GM19025 (cell line): ENCODE data around the gene RPH3AL.
"Not testable (repeated sequence)": the region's sequence is repeated elsewhere in the genome, so short reads cannot be mapped to it uniquely, and the experiment has no call there.

Experiments used
- ATAC-seq: cut with Tn5 transposase; IDR thresholded peaks from one replicate; pipeline ENCODE4 v1.9.1; 2021; ENCODE audit warnings: mild to moderate bottlenecking, low read depth, moderate library complexity; ENCODE audit not compliant: unreplicated experiment

Gene RPH3AL

DNA sequence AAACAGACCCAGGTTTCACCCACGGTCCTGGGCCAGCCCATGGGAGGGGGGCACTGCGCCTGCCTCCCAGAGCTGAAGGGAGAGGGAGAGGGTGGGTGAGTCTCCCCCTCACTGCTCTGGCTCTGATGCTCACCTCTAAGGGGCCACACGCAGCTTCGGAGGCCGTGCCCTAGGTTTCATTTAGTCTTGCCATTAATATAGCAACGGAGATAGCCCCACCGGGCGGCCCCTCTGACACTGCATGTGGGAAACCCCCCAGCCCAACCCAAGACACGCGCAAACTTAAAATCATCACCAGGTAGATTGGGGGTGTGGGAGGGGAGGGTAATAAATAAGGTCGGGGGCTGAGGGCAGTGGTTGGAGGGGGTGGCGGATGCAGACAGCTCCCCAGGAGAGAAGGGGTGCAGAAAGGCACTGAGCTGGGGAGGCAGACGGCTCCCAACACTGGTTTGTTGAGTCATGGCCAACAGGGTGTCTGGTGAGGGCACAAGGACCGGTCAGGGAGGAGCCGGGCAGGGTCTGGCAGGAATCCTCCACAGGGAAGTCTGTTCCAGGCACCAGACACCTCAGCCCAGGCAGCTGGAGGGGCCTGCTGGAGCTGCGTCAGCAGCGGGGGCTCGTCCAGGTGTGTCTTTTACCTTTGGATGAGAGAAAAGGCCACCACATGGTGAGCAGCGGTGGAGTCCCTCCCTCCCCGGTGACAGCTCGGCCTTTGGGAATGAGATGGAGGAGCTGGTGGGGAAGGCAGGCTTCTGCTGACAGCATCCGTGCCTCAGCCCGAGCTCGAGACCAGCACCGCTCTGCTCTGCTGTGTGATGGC, 139.1 kb downstream of the RPH3AL start:
- no peak for ATAC-seq

DNA sequence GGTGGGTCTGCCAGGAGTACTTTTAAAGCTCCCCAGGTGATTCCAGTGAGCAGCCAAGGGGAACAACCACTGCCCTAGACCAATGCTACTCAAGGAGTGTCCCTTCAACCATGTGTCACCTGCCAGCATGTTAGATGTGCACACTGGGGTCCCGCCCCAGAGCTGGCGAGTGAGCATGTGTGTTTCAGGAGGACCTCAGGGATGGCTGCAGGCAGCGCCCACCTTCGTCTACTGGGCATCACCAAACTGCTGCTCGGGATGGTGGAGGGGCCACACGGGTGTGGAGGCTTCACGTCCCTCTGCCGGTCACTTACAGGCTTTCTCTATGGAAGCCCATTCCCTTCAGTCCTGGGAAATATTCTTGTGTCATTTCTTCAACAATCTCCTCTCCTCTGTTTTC, 142.2 kb downstream of the RPH3AL start:
- no peak for ATAC-seq

DNA sequence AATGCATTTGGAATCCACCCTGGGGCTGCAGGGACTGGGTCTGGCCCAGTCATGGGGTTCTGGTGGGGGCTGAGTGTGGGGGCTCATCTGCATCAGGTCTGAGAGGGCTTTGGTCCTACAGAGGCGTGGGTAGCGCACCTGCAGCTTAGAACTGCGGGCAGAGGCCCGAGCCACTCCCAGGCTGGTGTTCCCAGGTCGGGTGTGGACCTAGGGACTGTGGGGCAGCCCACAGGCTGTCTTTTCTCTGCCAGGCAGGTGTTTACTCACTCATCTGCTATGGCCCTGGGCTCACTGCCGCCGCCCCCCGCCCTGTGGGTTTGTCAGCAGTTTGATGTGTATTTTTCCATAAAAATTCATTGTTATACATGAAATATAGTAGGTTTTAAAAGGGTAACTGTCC, 144.2 kb downstream of the RPH3AL start:
- ATAC-seq = no peak

DNA sequence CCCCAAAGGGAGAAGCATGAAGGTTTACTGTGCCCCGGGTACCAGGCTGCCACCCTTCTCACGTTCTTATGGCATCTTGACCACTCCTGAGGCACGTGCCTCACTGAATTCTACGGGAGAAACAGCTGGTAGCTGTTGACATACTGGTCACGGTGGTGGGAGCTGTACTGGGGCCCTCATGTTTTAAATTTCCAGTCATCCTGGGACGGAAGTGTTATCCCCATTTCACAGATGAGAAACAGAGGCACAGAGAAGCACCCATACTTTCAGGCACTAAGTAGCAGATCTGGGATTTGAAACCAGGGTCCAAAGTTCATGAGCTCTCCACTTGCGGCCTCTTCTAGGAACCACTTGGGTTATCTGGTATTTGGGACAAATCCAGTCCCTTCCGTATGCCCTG, 144.8 kb downstream of the RPH3AL start:
- ATAC-seq = no peak

DNA sequence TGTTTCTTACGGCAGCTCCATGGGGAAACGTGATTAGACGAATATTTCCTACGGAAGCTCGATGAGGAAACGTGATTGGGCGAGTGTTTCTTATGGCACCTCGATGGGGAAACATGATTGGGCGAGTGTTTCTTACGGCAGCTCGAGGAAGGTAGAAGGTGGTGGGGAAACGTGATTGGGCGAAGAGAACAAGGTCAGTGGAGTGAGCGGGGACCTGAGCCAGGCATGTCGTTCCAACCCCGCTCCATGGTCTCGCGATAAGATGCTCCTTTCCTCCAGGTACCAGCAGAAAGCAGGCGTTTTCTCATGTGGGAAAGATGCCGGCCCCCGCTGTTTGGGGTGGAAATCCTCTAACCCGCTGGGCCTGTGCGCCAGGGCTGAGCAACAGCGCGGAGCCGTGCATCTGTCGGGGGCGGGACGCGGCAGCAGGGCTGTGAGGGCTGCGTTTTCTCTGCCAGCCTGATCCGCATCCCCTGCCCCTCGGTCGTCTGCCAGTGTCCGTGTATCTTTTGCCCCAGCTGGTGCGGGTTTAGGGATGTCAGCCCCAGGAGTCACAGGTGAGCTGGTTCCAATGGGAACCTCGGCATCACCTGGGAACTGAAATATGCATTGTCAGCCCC, 145.6 kb downstream of the RPH3AL start:
- no peak for ATAC-seq

DNA sequence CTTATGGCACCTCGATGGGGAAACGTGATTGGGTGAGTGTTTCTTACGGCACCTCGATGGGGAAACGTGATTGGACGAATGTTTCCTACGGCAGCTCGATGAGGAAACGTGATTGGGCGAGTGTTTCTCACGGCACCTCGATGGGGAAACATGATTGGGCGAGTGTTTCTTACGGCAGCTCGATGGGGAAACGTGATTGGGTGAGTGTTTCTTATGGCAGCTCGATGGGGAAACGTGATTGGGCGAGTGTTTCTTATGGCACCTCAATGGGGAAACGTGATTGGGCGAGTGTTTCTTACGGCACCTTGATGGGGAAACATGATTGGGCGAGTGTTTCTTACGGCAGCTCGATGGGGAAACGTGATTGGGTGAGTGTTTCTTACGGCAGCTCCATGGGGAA, 146.1 kb downstream of the RPH3AL start:
- not testable (repeated sequence) for ATAC-seq

DNA sequence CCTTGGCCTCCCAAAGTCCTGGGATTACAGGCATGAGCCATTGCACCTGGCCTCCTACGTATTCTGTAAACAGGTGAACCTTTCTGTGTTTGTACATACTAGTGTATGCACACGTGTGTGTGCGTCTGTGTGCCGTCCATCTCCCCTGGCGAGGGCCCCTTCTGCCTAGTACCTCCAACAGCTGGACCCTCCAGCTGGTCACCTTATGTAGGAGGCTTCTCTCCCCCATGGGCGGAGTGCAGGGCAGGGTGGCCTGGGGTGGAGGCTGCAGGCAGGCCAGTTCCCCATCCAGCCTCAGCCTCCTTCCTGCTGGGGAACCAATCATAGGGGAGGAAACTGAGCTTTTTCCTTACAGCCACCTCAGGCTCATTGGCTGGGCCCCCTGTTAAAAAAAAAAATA, 146.8 kb downstream of the RPH3AL start:
- no peak for ATAC-seq

DNA sequence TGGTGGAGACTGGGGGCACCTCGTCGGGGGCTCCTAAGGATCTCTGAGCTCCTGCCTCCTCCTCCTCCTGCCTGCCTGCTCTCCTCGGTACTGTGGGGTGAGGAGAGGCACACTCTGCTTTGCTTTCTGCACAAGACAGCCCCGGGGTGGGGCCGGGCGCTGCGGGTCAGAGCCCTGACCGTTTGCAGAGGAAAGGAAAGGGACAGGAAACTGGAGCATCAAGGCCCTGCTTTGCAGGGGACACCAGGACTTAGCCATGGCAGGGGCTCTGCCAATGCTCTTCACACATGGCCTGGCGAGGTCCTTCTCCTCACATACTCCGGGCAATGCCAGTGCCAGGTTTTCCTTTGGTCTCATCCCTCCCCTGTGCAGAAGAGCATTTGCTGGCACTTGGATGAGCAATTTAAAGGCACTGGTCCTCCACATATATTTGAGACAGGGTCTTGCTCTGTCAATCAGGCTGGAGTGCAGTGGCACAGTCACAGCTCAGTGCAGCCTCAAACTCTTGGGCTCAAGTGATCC, 147.4 kb downstream of the RPH3AL start:
- ATAC-seq = no peak

DNA sequence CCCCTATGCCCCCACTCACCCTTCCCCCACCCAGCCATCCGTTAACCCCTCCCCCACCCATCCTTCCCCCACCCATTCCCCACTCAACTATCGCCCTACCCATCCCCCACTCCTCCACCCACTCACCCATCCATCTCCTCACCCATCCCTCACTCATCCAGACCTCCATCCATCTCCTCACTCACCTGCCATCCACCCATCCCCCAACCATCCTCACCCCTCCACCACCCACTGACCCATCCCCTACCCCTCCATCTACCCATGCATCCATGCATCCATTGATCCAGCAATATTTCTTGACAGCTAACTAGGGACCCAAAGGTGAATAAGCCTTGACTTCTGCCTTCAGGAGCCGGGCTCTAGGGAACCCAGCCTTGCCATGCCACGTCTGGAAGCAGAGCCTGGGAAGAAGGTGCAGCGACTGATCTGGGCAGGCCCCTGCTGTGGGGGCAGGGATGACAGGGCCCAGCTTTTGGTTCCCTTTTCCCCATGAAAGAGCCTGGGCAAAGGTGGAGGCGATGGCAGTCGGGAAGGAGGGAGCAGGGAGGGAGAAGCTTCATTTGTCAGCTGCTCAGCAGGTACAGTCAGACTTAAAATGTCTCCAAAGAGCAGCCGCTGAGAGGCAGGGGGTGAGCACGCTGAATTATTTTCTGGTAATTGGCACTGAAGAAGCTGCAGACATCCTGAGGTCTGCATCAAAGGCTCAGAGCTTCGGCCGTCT, 148.0 kb downstream of the RPH3AL start:
- no peak for ATAC-seq

DNA sequence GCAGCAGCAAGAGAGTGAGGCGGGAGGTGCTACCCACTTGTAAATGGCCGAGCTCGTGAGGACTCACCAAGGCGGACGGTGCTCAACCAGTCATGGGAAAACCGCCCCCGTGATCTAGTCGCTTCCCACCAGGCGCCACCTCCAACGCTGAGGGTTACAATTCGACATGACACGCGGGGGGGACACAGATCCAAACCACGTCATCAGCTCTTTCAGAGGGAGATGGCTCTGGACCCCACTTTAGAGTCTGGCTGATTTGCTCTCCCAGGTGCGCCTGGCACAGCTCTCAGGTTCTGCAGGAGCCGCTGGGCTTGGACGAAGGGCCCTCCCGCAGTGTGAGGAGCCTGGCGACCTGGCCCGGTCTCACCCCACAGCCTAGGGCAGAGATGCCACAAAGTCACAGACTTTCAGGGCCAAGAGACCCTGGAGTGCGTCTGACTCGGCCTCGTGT, 150.1 kb downstream of the RPH3AL start:
- ATAC-seq = no peak

DNA sequence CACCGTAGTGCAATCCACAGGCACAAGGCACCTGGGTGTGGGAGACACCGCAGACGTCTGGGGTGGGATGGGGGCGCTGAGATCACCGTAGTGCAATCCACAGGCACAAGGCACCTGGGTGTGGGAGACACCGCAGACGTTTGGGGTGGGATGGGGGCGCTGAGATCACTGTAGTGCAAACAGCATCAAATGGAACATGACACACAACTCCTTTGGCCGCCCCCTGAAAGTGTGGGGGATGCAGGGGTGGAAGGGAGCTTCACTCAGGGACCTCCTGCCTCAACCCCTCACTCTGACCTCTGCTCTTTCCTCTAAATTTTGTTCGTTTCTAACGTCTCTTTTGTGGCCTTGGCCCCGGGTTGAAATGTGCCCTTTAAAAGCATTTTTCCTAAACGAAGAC, 150.9 kb downstream of the RPH3AL start:
- ATAC-seq = not testable (repeated sequence)

DNA sequence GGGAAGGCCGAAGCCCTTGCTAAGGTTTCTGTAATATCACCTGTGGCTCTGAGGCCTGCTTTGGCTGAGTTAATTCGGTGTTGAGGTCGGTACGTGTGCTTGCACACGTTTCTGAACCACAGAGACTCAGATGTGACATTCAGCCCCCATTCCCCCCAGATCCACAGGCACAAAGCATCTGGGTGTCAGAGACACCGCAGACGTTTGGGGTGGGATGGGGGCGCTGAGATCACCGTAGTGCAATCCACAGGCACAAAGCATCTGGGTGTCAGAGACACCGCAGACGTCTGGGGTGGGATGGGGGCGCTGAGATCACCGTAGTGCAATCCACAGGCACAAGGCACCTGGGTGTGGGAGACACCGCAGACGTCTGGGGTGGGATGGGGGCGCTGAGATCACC, 151.3 kb downstream of the RPH3AL start:
- ATAC-seq = not testable (repeated sequence)

DNA sequence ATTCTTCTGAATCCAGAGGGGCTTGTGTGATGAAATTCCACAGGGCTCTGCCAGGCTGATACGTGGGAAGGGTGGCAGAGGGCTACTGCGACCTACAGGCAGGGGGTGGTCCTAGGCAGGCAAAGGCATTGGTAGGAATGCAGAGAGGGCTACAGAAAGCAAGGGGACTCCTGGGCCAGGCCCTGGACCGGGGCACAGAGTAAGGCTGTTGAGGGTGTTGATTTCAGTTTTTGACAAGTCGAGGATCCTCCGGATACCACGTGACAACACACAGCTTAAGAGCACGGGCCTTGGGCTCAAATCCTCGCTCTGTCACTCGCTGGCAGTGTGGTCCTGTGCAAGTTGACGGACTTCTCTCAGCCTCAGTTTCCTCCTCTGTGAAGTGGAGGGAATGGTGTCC, 152.0 kb downstream of the RPH3AL start:
- ATAC-seq = no peak

DNA sequence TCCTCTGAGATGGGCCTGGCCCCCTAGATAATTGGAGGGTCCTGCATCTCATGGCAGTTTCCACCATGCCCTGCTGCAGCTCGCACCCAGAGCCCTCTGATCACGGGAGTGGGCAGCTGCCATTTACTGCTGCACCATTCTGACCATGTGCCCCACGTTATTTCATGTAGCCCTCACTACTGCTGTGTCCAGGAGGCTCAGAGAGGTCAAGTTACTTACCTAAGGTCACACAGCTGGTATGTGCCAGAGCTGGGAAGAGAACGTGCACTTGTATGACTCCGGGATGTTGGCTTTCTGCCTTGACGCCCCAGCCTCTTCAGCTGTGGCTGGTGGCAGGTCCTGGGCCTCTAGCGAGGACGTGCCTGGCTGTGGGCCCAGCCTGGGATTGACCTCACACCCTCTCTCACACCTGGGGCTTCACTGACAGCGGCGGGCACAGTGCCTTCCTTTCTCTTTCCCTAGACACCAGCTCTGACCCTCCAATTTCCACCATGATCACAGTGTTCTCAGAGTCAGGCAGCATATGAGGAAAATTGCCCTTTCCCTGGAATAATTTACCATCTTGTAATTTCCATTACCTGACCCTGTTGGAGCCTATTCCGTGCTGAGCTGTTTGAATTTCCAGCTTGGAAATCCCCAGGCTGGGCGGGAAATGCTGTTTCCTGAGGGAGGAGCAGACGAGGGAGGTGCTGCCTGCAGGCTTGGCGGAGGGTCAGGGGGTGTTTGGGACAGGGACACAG, 152.6 kb downstream of the RPH3AL start:
- no peak for ATAC-seq

DNA sequence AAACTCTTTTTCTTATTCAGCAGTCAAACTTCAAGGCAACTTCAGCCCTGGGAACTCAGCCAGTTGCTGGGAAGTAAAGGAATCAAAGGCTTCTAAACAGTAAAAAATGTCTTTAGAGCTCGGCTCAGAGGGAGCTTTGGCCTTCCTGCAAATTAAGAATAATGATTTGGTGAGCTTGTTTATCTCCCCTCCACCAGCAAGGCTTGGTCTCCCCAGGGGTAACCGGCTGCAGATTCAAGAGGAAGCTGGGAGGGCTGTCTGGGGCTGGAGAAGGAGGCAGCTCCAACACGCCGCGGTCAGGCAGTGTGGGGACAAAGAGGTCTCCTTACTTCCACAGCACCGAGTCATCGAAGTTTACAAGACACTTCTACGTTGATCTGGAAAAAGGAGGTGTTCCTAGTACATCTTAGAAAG, 153.4 kb downstream of the RPH3AL start:
- ATAC-seq = no peak

DNA sequence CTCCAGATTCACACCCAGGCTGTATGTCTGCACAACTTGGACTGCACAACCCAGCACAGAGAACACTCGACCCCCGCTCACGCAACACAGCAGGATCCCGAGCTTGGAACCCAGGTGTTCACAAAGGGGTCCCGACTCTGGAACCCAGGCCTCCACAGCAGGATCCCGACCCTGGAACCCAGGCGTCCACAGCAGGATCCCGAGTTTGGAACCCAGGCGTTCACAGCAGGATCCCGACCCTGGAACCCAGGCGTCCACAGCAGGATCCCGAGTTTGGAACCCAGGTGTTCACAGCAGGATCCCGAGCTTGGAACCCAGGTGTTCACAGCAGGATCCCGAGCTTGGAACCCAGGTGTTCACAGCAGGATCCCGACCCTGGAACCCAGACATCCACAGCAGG, 154.4 kb downstream of the RPH3AL start:
- not testable (repeated sequence) for ATAC-seq

DNA sequence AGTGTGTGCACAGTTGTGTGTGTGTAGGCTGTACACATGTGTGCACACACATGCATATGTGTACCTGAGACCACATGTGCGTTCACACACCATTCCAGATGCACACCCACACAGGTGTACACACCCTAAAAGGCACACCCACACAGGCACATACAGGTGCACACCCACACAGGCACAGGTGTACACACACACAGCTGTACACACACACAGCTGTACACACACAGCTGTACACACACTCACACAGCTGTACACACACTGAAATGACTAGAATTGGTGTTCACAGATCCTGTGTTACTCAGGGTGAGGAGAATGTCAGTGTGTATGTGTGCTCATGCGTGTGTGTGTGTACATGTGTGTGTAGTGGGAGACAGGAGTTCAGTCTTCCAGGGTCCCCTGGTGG, 155.3 kb downstream of the RPH3AL start:
- no peak for ATAC-seq

DNA sequence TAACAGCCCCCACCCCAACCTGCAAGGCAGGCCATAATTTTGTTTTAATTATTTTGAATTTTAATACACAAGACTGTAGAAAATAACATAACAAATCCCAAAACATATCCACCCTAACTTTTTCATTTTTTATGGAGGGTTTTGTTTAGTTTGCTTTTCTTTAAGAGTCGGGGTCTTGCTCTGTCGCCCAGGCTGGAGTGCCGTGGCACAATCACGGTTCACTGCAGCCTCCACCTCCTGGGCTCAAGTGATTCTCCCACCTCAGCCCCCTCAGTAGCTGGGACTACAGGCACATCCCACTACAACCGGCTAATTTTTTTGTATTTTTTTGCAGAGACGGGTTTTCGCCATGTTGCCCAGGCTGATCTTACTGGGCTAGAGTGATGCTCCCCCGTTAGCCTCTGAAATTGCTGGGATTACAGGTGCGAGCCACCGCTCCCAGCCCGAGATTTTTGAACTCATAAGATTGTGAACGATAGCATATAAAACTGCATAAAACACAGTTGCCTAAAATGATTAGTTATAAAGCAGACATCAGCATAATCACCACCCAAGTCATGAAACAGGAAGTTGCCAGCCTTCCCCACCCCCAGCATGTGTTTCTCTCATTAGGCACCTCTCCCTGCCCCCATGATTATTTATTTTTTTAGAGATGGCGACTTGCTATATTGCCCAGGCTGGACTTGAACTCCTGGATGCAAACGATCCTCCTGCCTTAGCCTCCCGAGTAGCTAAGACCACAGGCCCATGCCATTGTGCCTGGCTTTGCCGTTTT, 157.6 kb downstream of the RPH3AL start:
- no peak for ATAC-seq

DNA sequence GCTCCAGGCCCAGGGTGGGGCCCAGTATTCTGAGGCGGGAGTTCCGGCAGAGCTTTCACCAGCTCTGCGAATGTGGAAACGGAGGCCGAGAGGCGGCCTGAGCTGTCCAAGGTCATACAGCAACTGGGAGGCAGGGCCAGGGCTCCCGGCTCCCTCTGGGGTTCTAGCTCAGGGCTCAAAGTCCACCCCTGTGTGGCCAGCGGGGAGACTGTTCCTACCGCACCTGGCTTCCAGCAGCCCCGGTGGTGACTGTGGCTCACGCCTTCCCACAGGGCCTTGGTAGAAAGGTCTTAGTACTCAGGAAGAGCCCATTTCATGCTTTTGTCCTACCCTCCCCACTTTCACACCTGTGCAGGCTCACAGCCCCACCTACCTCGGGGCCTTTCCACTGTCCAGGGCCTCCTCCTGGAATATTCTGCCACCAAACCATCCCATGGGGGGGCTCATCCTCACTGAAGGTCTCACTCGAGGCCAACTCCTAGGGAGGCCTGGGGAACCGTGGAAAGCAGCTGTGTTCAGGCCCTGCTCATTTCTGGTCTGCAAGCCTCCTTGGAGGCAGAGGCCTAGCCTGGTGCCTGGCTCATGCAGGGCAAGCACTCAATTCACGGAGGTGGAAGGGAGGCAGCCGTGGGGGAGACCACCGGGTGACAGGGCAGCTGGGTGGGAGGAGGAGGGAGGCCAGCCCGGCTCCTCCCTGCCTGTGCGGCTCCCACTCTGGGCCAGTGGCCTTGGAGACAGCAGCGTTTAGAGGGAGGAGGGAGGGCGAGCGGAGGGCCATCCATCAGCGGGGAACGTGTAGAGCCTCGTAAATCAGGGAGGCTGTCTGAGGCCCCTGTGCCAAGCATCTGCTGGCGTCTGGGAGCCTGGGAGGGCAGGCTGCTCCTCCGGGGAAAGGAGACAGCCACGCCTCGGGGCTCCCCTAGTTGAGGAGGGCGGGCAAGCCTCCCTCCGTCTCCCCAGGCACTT, 158.5 kb downstream of the RPH3AL start:
- ATAC-seq = no peak
